IMR-90 (cell line): Measurements from ENCODE around the gene CES2. TPM values are rescaled to one million over a fixed set of nuclear protein-coding genes. Genes with fewer than 3 reads are reported as not detected.

Source experiments
- ATAC-seq: fragments of 200-7000 bp; cut with Tn5 transposase; 2 replicates; pipeline ENCODE4 v1.9.1; 2020; ENCODE audit warnings: low read depth, mild to moderate bottlenecking, moderate library complexity
- BruUV-seq: library from RNA; stranded (reverse); fragments of 400-500 nt; replicated peaks from 2 replicates; lab custom pipeline; 2021; lab: Mats Ljungman, UMichigan
- CTCF ChIA-PET: fragments of 300-600 bp; formaldehyde crosslinking; extraction: SDS; loops from one replicate; lab custom pipeline; 2021; ENCODE audit warnings: antibody characterized with exemption; lab: Yijun Ruan, JAX
- POLR2A ChIA-PET: fragments of 300-600 bp; sonication (Branson Sonifier 250); formaldehyde crosslinking; loops from one replicate; lab custom pipeline; 2022; ENCODE audit warnings: antibody characterized with exemption; ENCODE audit not compliant: unreplicated experiment; lab: Charles Lee
- DNase-seq: peaks from one replicate; pipeline ENCODE4 v3.0.0; 2013
- H2AFZ ChIP-seq: replicated peaks from 2 replicates; pipeline ENCODE3; 2013; ENCODE audit warnings: low read length, mild to moderate bottlenecking; ENCODE audit not compliant: poor library complexity
- H2AK5ac ChIP-seq: 2 replicates; pipeline ENCODE4 v1.6.1; 2013; ENCODE audit warnings: low read depth, low read length, inconsistent platforms
- H2AK9ac ChIP-seq: replicated peaks from 2 replicates; pipeline ENCODE3; 2013; ENCODE audit warnings: mild to moderate bottlenecking, low read depth, low read length, moderate library complexity; ENCODE audit not compliant: poor library complexity
- H2BK120ac ChIP-seq: 2 replicates; pipeline ENCODE4 v1.6.1; 2013; ENCODE audit warnings: low read depth, low read length, inconsistent platforms
- H2BK15ac ChIP-seq: 3 replicates; pipeline ENCODE4 v1.6.1; 2013; ENCODE audit warnings: low read depth, low read length, inconsistent platforms
- H2BK20ac ChIP-seq: 2 replicates; pipeline ENCODE4 v1.6.1; 2013; ENCODE audit warnings: low read depth, mild to moderate bottlenecking, inconsistent platforms, low read length, moderate library complexity
- H2BK5ac ChIP-seq: 2 replicates; pipeline ENCODE4 v1.6.1; 2013; ENCODE audit warnings: mild to moderate bottlenecking, low read depth, low read length, inconsistent platforms; ENCODE audit not compliant: poor library complexity, severe bottlenecking
- H3K14ac ChIP-seq: replicated peaks from 2 replicates; pipeline ENCODE4 v1.6.1; 2013; ENCODE audit warnings: low read depth, low read length, inconsistent platforms
- H3K18ac ChIP-seq: 2 replicates; pipeline ENCODE4 v1.6.1; 2013; ENCODE audit warnings: low read depth, low read length, control low read depth
- H3K23ac ChIP-seq: 2 replicates; pipeline ENCODE4 v1.6.1; 2013; ENCODE audit warnings: low read depth, low read length, inconsistent platforms
- H3K27ac ChIP-seq: 2 replicates; pipeline ENCODE4 v1.5.1; 2013; ENCODE audit warnings: mild to moderate bottlenecking, control low read depth, low read length; ENCODE audit not compliant: insufficient read depth
- H3K27me3 ChIP-seq: 2 replicates; pipeline ENCODE4 v1.6.1; 2013; ENCODE audit warnings: low read length; ENCODE audit not compliant: control insufficient read depth, insufficient read depth
- H3K36me3 ChIP-seq: 2 replicates; pipeline ENCODE4 v1.6.1; 2013; ENCODE audit warnings: low read length, mixed read lengths; ENCODE audit not compliant: control insufficient read depth, insufficient read depth
- H3K4ac ChIP-seq: 2 replicates; pipeline ENCODE4 v1.6.1; 2013; ENCODE audit warnings: low read depth, low read length, inconsistent platforms
- H3K4me1 ChIP-seq: 2 replicates; pipeline ENCODE4 v1.6.1; 2013; ENCODE audit warnings: low read length, mixed read lengths; ENCODE audit not compliant: control insufficient read depth, insufficient read depth
- H3K4me2 ChIP-seq: 2 replicates; pipeline ENCODE4 v1.6.1; 2013; ENCODE audit warnings: low read depth, mild to moderate bottlenecking, control low read depth, low read length, moderate library complexity
- H3K4me3 ChIP-seq: 2 replicates; pipeline ENCODE4 v1.5.1; 2013; ENCODE audit warnings: low read depth, mild to moderate bottlenecking, control low read depth, low read length, moderate library complexity; ENCODE audit not compliant: insufficient read depth
- H3K56ac ChIP-seq: 2 replicates; pipeline ENCODE4 v1.6.1; 2013; ENCODE audit warnings: low read length, inconsistent platforms; ENCODE audit not compliant: insufficient read depth; ENCODE audit errors: extremely low read depth
- H3K79me1 ChIP-seq, 2 experiments: 2 replicates each; pipeline ENCODE4 v1.6.1; 2013; ENCODE audit warnings: low read length in 2 of 2, inconsistent platforms in 1 of 2, low read depth in 1 of 2
- H3K9ac ChIP-seq: 2 replicates; pipeline ENCODE4 v1.6.1; 2013; ENCODE audit warnings: low read depth, low read length, control low read depth
- H3K9me1 ChIP-seq: 2 replicates; pipeline ENCODE4 v1.6.1; 2013; ENCODE audit warnings: low read length, inconsistent platforms; ENCODE audit not compliant: insufficient read depth
- H3K9me3 ChIP-seq: 2 replicates; pipeline ENCODE4 v1.6.1; 2013; ENCODE audit warnings: low read length; ENCODE audit not compliant: control insufficient read depth, insufficient read depth
- H4K20me1 ChIP-seq: 2 replicates; pipeline ENCODE4 v1.6.1; 2013; ENCODE audit warnings: low read length, inconsistent platforms; ENCODE audit not compliant: insufficient read depth
- H4K5ac ChIP-seq: 2 replicates; pipeline ENCODE4 v1.6.1; 2013; ENCODE audit warnings: mild to moderate bottlenecking, low read depth, low read length, control low read depth
- H4K8ac ChIP-seq, 2 experiments: 2 replicates each; pipeline ENCODE4 v1.6.1; 2013; ENCODE audit warnings: low read depth in 2 of 2, low read length in 2 of 2, control low read depth in 1 of 2, inconsistent platforms in 1 of 2
- H4K91ac ChIP-seq: 2 replicates; pipeline ENCODE4 v1.6.1; 2013; ENCODE audit warnings: low read depth, low read length, inconsistent platforms; ENCODE audit not compliant: insufficient read depth
- CEBPB ChIP-seq: IDR thresholded peaks from 2 replicates; pipeline ENCODE4 v1.6.1; 2012; ENCODE audit warnings: low read depth, low read length, improper control_type of control experiment
- MAFK ChIP-seq: IDR thresholded peaks from 2 replicates; pipeline ENCODE4 v1.6.1; 2012; ENCODE audit warnings: low read depth, low read length, improper control_type of control experiment
- MAZ ChIP-seq: IDR thresholded peaks from 2 replicates; pipeline ENCODE4 v1.6.1; 2012; ENCODE audit warnings: low read depth, mild to moderate bottlenecking, low read length, improper control_type of control experiment, moderate library complexity, borderline replicate concordance
- MXI1 ChIP-seq: IDR thresholded peaks from 2 replicates; pipeline ENCODE4 v1.6.1; 2012; ENCODE audit warnings: low read depth, mild to moderate bottlenecking, low read length, moderate library complexity, borderline replicate concordance
- NFE2L2 ChIP-seq: fragments of 150-350 bp; IDR thresholded peaks from 2 replicates; pipeline ENCODE4 v1.6.1; 2016; ENCODE audit warnings: low read depth, mild to moderate bottlenecking, low read length
- POLR2A ChIP-seq: IDR thresholded peaks from 2 replicates; pipeline ENCODE4 v1.6.1; 2012; ENCODE audit warnings: mild to moderate bottlenecking, low read depth, low read length
- RAD21 ChIP-seq: IDR thresholded peaks from 2 replicates; pipeline ENCODE4 v1.6.1; 2012; ENCODE audit warnings: low read length, improper control_type of control experiment
- RCOR1 ChIP-seq: IDR thresholded peaks from 2 replicates; pipeline ENCODE4 v1.6.1; 2012; ENCODE audit warnings: mild to moderate bottlenecking, low read length, improper control_type of control experiment; ENCODE audit not compliant: insufficient replicate concordance
- RFX5 ChIP-seq: IDR thresholded peaks from 2 replicates; pipeline ENCODE4 v1.8.0; 2012; ENCODE audit warnings: low read depth, mild to moderate bottlenecking, low read length, moderate library complexity
- SMC3 ChIP-seq: fragments of 150-350 bp; IDR thresholded peaks from 2 replicates; pipeline ENCODE4 v1.6.1; 2016; ENCODE audit warnings: low read depth, mild to moderate bottlenecking, antibody characterized with exemption, low read length, moderate library complexity
- USF2 ChIP-seq: fragments of 150-350 bp; IDR thresholded peaks from 2 replicates; pipeline ENCODE4 v1.6.1; 2017; ENCODE audit warnings: mild to moderate bottlenecking, antibody characterized with exemption, low read length, low read depth
- WGBS, 2 experiments: methylation state at CpG; one replicate each; pipeline versions ENCODE4 v1.1.5 to v1.1.7; 2013; ENCODE audit warnings: missing lambda C conversion rate in 2 of 2; ENCODE audit not compliant: insufficient read length in 1 of 2; ENCODE audit errors: extremely low coverage in 2 of 2; 5-methylcytosine and 5-hydroxymethylcytosine counted together
- dilution Hi-C: fragments of 300-500 bp; cut with HindIII; formaldehyde crosslinking; loops from one replicate; pipeline ENCODE4 v1.14.3; 2018; ENCODE audit warnings: low sequenced_read_pairs; ENCODE audit not compliant: unreplicated experiment
- in situ Hi-C: fragments of 300-500 bp; cut with MboI; formaldehyde crosslinking; loops from 3 replicates; pipeline ENCODE4 v1.14.3; 2019; ENCODE audit warnings: low sequenced_read_pairs, inconsistent platforms, mixed read lengths
- intact Hi-C: fragments of 100-400 bp; cut with micrococcal nuclease; formaldehyde crosslinking; loops from 2 replicates; pipeline ENCODE4 v1.10.0; 2022
- polyA plus RNA-seq, 3 experiments: library from polyadenylated mRNA; depleted of rRNA; stranded (reverse); fragments of >200 nt; gene quantifications; 2 replicates each; pipeline ENCODE4 v1.2.3, GENCODE V29; 2012; ENCODE audit warnings: low replicate concordance in 1 of 3
- total RNA-seq: library from RNA; depleted of rRNA; stranded (reverse); fragments of >200 nt; gene quantifications from 2 replicates; pipeline ENCODE4 v1.2.3, GENCODE V29; 2012

Gene CES2
- total and polyA plus RNA-seq, 2 of the 4 experiments (the other 2 are of a cell fraction): 15.1 to 23.2 TPM

- 35% methylated on average over 8 of the region's 13 CpGs; no CpG with 5 or more reads in 1 of the 2 experiments for WGBS, 2 experiments
- H2AK9ac ChIP-seq: no peak overlapping the region
- DNase-seq: no peak
- H3K36me3 ChIP-seq: no peaks in the 10 kb centered on the region
- no peak overlapping the region for H2AFZ ChIP-seq
- H2BK120ac ChIP-seq: no peak overlapping the region
- H3K27ac ChIP-seq: no peak overlapping the region
- intact Hi-C loops: loop anchor here (1.0 kb wide), 3 partner anchors 125 to 209 kb away; no protein-coding TSS in a partner anchor
- no peaks in the 10 kb centered on the region; the same call in 1 of the 2 replicates for H3K4me1 ChIP-seq
- no peak overlapping the region for H3K4me2 ChIP-seq
- H3K4ac ChIP-seq: no peak overlapping the region
- no peak overlapping the region for H4K8ac ChIP-seq
- in situ Hi-C loops: no loop called here
- H4K91ac ChIP-seq: no peak overlapping the region
- no peaks in the 10 kb centered on the region for H3K9me3 ChIP-seq
- no peak overlapping the region for H3K4me3 ChIP-seq
- dilution Hi-C loops: no loop called here
- H2BK15ac ChIP-seq: no peak overlapping the region
- H3K14ac ChIP-seq: no peak overlapping the region
- no peaks in the 10 kb centered on the region for H3K79me1 ChIP-seq
- no peak overlapping the region for H3K23ac ChIP-seq
- ChIA-PET POLR2A (no interaction called here), CTCF (interaction anchor here (1.1 to 1.8 kb wide), 3 partner anchors 16 to 209 kb away, joined by 4 to 6 read pairs (median 5); partner anchors contain the start of gene CES3)
- H3K27me3 ChIP-seq: no peaks in the 10 kb centered on the region; the same call in 1 of the 2 replicates
- BruUV-seq: no TSS peak
- H3K56ac ChIP-seq: no peak overlapping the region
- H2AK5ac ChIP-seq: no peak overlapping the region
- no peak overlapping the region for H3K9ac ChIP-seq
- TF ChIP-seq RAD21 (no peak), MAFK (no peak), MAZ (no peak), POLR2A (no peak), RFX5 (no peak), USF2 (no peak), RCOR1 (no peak), SMC3 (no peak), MXI1 (no peak), CEBPB (no peak), NFE2L2 (no peak)
- no peak overlapping the region for H3K18ac ChIP-seq
- H4K20me1 ChIP-seq: no peaks in the 10 kb centered on the region
- no peaks in the 10 kb centered on the region for H3K9me1 ChIP-seq
- no peak overlapping the region for H4K5ac ChIP-seq
- no peak overlapping the region for H2BK5ac ChIP-seq
- no peak for ATAC-seq
- no peak overlapping the region for H2BK20ac ChIP-seq
Observed at GRCh38 chr16:66976746-66977145, 41.4 kb downstream of the CES2 start.
